ENCODE data around the gene FBXO27. TPM values are rescaled to one million over a fixed set of nuclear protein-coding genes. Genes with fewer than 3 reads are reported as not detected.

The FBXO27 gene
- 13.4 and 15.2 TPM in 2 replicates for polyA plus RNA-seq (2011; rRNA removed)
- polyA plus RNA-seq (2012; cell fraction: cytosol; rRNA removed): 13.6 and 15.7 TPM in 2 replicates
- 8.4 and 11.9 TPM in 2 replicates for polyA plus RNA-seq (2012; cell fraction: nucleus; rRNA removed)
- 12.5 to 17.5 TPM (median 14.2 TPM) in 3 replicates for polyA plus RNA-seq (2017; fragmentation: RNase III; extraction: RNeasy Plus Mini Kit Qiagen cat#74134 plus additional on column Dnase treatment)
- 24.7 and 26.9 TPM in 2 replicates for polyA minus RNA-seq (2011; rRNA and poly(A)+ RNA removed)

DNA sequence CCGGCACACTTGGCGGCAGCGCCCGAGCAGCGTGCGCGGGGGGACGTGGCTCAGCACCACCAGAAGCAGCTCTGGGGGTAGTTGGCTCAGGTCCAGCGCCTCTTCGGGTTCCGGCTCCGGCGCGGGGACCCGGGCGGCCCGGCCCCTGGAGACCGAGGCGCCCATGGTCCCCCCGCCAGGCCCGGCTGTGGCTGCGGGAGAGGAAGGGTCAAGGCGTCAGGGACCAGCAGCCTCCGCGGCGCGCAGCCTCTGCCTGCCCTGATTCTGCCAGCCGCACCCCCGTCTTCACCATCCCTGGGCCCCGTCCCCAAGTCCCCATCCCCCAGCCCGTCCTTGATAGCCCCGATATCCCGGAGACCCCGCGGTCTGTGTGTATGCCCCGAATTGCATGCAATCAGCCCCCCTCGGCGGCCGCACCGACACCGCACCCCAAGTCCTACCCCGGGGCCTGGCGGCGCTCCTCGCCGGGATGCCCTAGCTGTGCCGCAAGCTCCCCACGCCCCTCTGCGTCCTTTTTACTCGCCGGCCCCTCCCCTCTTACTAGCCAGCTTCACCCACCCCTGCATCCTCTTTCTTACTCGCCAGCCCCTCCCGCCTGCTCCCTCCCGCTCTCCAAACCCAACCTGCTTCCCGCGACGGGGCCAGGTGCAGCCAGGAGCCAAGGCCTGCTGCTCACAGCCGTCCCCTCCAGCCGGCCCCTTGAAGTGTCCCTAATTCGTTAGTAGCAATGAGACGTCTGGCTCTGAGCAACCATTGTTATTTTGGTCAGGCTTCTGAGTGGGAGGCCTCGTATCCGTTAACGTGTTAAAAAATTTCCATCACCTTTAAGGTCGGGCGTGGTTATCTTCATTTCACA is at the start of gene FBXO27:
Gene FBXO27, minus strand, starts transcription at position 487 of the 856 bp plus-strand sequence. Its CDS starts 322 bp downstream, at position 165.
- WGBS (ENCODE audit: missing lambda C conversion rate): 58% methylated on average over 59 of the region's 66 CpGs

GRCh38 chr19:39080431-39080830 is 48.1 kb upstream of the FBXO27 start:
- FAIRE-seq (no peak), ATAC-seq (no peak), DNase-seq (ENCODE audit: low read depth in 1 of 2, low spot score in 1 of 2) (no peak)
- WGBS (ENCODE audit: missing lambda C conversion rate): 80% methylated on average over 3 of the region's 3 CpGs
- POLR2A ChIA-PET: no interaction called here
- CTCF ChIA-PET: interaction anchor here (0.7 to 36.8 kb wide), 7 partner anchors 8 to 118 kb away, joined by 3 to 612 read pairs (median 26); partner anchors contain the start of gene FBXO17
- TF ChIP-seq FOSB (CRISPR knock-in tag; IDR thresholded peaks at IDR 0.05) (no peak), MAFK (IDR thresholded peaks at IDR 0.05; ENCODE audit: partially characterized antibody) (peak; percentile 3)
- Histone ChIP-seq H3K27ac (peak overlapping the region; percentile 84 to 86; a peak in 4 of 6 replicates), H3K9me3 (no peaks in the 10 kb centered on the region), H3K4me1 (peaks cover 41% of the 10 kb centered on the region), H3K4me3 (no peak overlapping the region), H3K4me2 (no peak overlapping the region)

More for the DNA sequence above, at the start of gene FBXO27:
- no peak for TF ChIP-seq TFCP2L1 (CRISPR knock-in tag; IDR thresholded peaks at IDR 0.05)
- peak within 1 kb of the TSS; percentile 81 for H3K4me2 ChIP-seq
- CTCF ChIA-PET: interaction anchor here (0.8 to 16.9 kb wide), 9 partner anchors 10 to 155 kb away, joined by 3 to 158 read pairs (median 4); partner anchors contain the start of genes ACP7 and FBXO17
- no peaks in the 10 kb centered on the region for H3K9me3 ChIP-seq
- POLR2A ChIA-PET: interaction anchor here (1.0 to 1.8 kb wide), 5 partner anchors 14 to 310 kb away, joined by 3 to 7 read pairs (median 4); partner anchors contain the start of genes FBXO17, MRPS12, SAMD4B and SARS2
- FAIRE-seq: no peak
- H3K4me1 ChIP-seq: peaks cover 25% of the 10 kb centered on the region
- DNase-seq (ENCODE audit: low read depth in 1 of 2, low spot score in 1 of 2): peak in 1 of 2 experiments; percentile 37
- H3K27ac ChIP-seq: peak within 1 kb of the TSS; percentile 83 to 92
- peak within 1 kb of the TSS; percentile 53 for H3K4me3 ChIP-seq
- peak; percentile 10 to 42 for ATAC-seq

GRCh38 chr19:39078436-39079200 is 46.3 kb upstream of the FBXO27 start:
- no peak overlapping the region for H3K4me3 ChIP-seq
- CTCF ChIA-PET: interaction anchor here (0.6 to 36.8 kb wide), 11 partner anchors 10 to 766 kb away, joined by 3 to 612 read pairs (median 5); partner anchors contain the start of gene FBXO17
- peak; percentile 100 for FAIRE-seq
- TF ChIP-seq POLR2AphosphoS2 (conservative IDR thresholded peaks at IDR 0.05; ENCODE audit: low read length) (no peak), PHF8 (IDR thresholded peaks at IDR 0.05; ENCODE audit: borderline replicate concordance, low read depth) (no peak), HOXB13 (CRISPR knock-in tag; IDR thresholded peaks at IDR 0.05; ENCODE audit: low read depth) (peak; percentile 84; the same call in 1 of the 2 replicates), ZNF302 (CRISPR knock-in tag; IDR thresholded peaks at IDR 0.05) (no peak), MAZ (IDR thresholded peaks at IDR 0.05; ENCODE audit: borderline replicate concordance, low read depth, low read length) (no peak), JUN (IDR thresholded peaks at IDR 0.05) (peak; percentile 95 to 97; a peak in 4 of 5 replicates), TP53 (CRISPR knock-in tag; IDR thresholded peaks at IDR 0.05) (no peak), RAD21 (conservative IDR thresholded peaks at IDR 0.05 in 1 of 2, IDR thresholded peaks at IDR 0.05 in 1 of 2) (no peak; a peak in 1 of 5 replicates), HOXA7 (CRISPR knock-in tag; IDR thresholded peaks at IDR 0.05) (peak; percentile 91; the same call in 1 of the 2 replicates), EP300 (IDR thresholded peaks at IDR 0.05) (peak; percentile 95 to 97; a peak in 4 of 5 replicates), BHLHE40 (IDR thresholded peaks at IDR 0.05; ENCODE audit: low read depth, low read length) (no peak), RFX5 (IDR thresholded peaks at IDR 0.05) (no peak), SMC3 (IDR thresholded peaks at IDR 0.05) (no peak; the same call in 1 of the 3 replicates), USF2 (IDR thresholded peaks at IDR 0.05) (no peak), CHD2 (IDR thresholded peaks at IDR 0.05; ENCODE audit: low read length, partially characterized antibody) (no peak), CBX2 (IDR thresholded peaks at IDR 0.05; ENCODE audit: borderline replicate concordance, low read depth) (no peak), HES2 (IDR thresholded peaks at IDR 0.05) (no peak; the same call in 1 of the 2 replicates), EHMT2 (IDR thresholded peaks at IDR 0.05; ENCODE audit: low read depth) (no peak)
- TF ChIP-seq, protein P1, sequence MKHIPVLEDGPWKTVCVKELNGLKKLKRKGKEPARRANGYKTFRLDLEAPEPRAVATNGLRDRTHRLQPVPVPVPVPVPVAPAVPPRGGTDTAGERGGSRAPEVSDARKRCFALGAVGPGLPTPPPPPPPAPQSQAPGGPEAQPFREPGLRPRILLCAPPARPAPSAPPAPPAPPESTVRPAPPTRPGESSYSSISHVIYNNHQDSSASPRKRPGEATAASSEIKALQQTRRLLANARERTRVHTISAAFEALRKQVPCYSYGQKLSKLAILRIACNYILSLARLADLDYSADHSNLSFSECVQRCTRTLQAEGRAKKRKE (CRISPR knock-in tag; IDR thresholded peaks at IDR 0.05; ENCODE audit: low read depth): peak; percentile 88; the same call in 1 of the 2 replicates
- TF ChIP-seq, protein P2, sequence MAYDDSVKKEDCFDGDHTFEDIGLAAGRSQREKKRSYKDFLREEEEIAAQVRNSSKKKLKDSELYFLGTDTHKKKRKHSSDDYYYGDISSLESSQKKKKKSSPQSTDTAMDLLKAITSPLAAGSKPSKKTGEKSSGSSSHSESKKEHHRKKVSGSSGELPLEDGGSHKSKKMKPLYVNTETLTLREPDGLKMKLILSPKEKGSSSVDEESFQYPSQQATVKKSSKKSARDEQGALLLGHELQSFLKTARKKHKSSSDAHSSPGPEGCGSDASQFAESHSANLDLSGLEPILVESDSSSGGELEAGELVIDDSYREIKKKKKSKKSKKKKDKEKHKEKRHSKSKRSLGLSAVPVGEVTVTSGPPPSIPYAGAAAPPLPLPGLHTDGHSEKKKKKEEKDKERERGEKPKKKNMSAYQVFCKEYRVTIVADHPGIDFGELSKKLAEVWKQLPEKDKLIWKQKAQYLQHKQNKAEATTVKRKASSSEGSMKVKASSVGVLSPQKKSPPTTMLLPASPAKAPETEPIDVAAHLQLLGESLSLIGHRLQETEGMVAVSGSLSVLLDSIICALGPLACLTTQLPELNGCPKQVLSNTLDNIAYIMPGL (CRISPR knock-in tag; IDR thresholded peaks at IDR 0.05; ENCODE audit: borderline replicate concordance): no peak

More at GRCh38 chr19:39078436-39079200, 46.3 kb upstream of the FBXO27 start:
- H3K4me1 ChIP-seq: peaks cover 56% of the 10 kb centered on the region
- DNase-seq (ENCODE audit: low read depth in 1 of 2, low spot score in 1 of 2) (peak; percentile 94 to 96), ATAC-seq (peak; percentile 83 to 86)
- POLR2A ChIA-PET: interaction anchor here (0.6 to 2.1 kb wide), 7 partner anchors 34 to 148 kb away, joined by 3 to 9 read pairs (median 6); partner anchors contain the start of genes FBXO17, FBXO27, MRPS12 and SARS2
- 9% methylated on average over 7 of the region's 7 CpGs for WGBS (ENCODE audit: missing lambda C conversion rate)
- H3K9me3 ChIP-seq: no peaks in the 10 kb centered on the region
- H3K4me2 ChIP-seq: peak overlapping the region; percentile 48
- peak overlapping the region; percentile 84 to 86 for H3K27ac ChIP-seq
